Stimulated activated CD8-positive, alpha-beta memory T cell treated with anti-CD3 and anti-CD28 coated beads, Interleukin-7, amount 100 ng/mL, for 4 hours (primary cell): ENCODE results near the gene REM1.
A peak's percentile ranks its signal among the peaks of the same experiment; 100 is the strongest.
"Not testable (repeated sequence)": the region's sequence is repeated elsewhere in the genome, so short reads cannot be mapped to it uniquely, and the experiment has no call there.

ENCODE experiments used
- DNase-seq, 2 donors: peaks; one replicate each; pipeline ENCODE4 v3.0.0-alpha.2; 2020; ENCODE audit warnings: low read depth in 2 of 2

The REM1 gene

DNA sequence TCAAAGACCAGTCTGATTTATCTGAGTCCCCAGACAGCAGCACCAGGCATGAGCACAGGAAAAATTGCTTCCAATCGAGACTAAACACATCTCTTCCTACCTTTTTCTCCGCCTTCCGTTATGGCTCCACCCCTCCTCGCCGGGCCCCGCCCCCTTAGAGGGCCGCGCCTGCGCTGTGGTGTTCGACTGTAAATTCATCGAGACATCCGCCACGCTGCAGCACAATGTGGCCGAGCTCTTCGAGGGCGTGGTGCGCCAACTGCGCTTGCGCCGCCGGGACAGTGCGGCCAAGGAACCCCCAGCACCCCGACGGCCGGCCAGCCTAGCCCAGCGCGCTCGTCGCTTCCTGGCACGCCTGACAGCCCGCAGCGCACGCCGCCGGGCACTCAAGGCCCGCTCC is 8.9 kb downstream of the REM1 start:
- no peak for DNase-seq

DNA sequence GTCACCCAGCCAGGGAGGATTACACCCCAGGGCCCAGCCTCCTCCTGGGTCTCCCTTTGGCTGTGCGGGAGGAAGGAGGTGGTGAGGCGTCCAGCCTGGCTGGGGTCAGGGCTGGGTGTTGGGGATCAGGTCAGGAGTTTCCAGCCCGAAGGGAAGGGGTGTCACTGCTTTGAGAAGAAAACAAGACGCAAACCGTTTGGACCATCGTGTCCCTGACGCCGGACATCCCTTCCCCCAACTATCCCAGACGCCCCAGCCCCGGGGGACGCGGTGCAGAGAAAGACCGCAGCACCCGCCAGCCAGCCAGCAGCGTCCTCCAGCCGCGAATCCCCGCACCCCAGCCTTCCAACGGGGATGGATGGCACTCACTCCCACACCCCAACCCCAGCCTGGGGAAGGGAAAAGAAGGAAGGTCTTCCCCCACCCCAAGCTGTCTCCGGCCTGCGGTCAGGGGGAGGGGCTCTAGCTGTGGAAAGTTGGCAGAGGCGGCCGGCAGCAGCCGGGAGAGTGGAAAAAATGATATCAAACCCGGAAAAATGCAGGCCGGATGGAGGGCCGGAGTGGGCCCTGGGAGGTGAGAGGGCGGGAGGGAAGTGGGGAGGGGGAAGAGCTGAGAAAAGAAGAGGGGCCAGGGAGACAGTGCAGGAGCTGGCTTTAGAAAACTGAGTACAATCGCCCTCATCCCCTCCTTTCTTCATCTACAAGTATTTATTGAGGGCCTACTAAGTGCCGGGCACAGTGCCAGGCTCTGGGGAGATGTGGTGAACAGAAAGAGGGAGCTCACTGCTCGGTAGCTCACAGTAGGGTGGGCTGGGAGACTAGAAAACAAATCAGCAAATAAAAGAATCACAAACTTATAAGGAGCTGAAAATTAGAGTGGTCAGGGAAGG is 10.6 kb downstream of the REM1 start:
- DNase-seq: no peak

DNA sequence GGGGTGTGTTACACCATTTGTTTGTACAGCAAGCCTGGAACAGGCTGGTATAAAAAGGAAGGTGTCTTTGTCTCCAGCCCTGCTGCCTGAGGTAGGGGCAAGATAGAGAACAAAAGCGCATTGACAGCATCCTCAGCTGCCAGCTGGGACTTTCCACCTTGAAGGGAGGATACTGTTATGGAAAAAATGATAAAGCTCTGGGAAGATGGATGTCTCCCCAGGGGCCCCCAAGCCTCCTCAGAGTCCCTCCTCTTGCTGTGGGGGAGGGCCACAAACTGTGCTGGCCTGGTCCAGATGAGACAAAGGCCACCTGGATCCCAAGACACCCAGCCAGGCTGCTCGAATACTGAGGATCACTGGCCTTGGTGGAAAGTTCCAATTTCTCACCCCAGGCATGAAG is 13.0 kb downstream of the REM1 start:
- DNase-seq: no peak

DNA sequence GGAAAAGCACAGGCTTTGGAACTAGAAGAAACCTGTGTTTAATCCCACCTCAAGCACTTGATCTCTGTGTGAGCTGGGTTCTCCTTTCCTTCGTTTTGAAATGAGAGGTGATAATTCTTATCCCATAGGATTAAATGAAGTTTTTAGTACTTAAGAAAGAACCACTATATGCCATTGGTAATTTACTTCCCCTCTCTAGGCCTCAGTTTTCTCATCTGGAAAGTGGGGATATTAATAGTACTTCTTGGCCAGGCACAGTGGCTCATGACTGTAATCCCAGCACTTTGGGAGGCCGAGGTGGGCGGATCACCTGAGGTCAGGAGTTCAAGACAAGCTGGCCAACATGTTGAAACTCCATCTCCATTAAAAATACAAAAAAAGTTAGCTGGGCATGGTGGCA is 14.1 kb downstream of the REM1 start:
- DNase-seq: no peak

DNA sequence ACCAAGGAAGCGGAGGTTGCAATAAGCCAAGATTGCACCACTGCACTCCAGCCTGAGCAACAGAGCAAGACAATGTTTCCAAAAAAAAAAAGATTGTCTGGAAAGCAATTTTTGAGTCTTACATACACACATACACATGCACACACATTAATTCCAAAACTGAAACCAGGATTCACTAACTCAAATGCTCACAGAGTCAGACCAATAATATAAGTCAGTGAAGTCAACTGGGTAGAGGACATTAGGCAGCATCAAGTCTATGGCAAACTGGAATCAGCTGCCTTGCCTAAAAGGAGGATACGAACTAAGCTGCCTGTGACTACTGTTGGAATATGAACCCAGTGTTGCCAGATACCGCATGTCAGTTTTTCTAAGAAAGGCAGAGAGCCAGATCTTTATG is 15.7 kb downstream of the REM1 start:
- DNase-seq: no peak

DNA sequence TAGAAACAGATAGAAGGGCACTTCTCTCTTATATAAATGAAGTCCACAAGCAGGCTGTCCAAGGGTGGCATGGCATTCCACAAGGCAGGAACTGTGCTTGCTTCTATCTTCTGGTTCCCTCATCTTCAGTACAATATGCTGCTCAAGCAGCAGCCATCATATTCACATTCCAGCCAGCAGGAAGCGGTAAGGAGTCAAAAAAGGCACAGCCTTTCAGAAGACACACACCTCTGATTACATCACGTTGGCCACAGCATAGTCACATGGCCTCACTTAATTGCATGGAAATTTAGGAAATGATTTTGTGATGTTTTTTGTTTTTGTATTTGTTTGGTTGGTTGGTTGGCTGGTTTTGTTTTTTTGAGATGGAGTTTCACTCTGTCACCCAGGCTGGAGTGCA is 19.0 kb downstream of the REM1 start:
- DNase-seq: no peak

DNA sequence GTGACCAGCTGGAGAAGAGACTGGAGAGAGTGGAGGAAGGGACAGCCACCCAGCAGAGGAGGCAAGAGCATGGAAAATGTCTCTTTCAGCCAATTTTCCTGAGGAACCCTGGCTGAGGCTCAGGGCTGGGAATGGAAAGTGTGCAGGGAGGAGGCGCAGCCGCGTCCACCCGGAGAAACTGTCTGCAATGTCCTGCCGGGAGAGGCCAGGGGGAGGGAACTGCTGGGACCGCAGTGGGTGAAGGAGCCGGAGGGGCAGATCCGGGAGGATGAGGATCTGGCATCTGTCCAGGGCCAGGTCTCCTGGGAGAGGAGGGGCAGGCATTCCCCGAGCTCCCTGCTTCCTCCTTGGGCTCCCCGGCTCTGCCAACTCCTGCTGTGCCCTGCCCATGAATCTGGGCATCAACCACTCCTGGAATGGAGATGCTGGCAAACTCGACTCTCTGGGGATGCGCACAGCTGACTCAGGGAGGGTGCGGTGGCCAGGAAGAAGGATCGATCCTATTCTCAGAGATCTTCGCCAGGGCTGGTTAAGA is 21.7 kb downstream of the REM1 start:
- DNase-seq: no peak

DNA sequence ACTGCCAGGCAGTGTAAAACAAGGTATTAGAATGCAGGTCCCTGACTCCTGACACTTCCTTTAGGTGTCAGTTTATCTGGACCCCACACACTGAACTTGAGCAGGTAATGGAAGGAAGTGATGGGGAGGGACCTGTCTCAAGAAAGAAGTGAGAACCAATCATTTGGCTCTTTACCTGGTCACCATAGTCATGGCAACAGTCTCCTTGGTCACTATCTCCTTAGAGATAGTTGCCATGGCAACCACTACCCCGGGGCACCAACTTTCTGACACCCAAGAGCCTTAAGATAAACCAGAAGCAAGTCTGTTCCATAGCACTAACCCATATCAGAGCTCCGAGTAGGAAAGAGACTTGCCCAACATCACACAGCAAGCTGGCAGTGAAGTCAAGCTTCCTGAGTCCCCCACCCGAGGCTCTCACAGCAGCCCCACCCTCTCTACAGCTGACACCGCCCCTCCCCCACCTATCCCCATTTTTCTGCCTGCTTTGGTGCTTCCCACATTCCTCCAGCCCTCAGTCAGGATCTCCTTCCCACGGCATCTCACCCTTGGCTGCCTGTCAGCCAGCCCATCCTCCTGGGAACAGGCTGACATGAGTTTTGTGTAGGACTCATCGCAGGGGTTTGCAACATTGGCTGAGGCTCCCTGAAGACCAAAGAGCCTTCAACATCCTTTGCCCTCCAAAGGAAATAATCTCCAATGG is 22.9 kb downstream of the REM1 start:
- DNase-seq: no peak

DNA sequence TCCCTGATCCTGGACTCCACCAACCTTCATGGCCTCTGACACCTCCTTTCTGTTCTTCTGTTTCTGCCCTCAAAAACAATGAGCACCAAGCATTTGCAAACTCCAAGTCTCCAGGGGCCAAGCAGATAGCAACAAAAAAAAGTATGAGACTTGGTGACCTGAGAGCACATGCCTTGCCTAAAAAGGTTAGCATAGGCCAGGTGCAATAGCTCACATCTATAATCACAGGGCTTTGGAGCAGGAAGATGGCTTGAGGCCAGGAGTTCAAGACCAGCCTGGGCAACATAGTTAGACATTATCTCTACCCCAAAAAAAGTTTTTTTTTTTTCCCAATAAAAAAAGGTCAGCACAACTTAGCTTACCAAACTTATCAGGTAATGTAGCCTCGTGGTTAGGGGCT is 25.4 kb downstream of the REM1 start:
- no peak for DNase-seq

DNA sequence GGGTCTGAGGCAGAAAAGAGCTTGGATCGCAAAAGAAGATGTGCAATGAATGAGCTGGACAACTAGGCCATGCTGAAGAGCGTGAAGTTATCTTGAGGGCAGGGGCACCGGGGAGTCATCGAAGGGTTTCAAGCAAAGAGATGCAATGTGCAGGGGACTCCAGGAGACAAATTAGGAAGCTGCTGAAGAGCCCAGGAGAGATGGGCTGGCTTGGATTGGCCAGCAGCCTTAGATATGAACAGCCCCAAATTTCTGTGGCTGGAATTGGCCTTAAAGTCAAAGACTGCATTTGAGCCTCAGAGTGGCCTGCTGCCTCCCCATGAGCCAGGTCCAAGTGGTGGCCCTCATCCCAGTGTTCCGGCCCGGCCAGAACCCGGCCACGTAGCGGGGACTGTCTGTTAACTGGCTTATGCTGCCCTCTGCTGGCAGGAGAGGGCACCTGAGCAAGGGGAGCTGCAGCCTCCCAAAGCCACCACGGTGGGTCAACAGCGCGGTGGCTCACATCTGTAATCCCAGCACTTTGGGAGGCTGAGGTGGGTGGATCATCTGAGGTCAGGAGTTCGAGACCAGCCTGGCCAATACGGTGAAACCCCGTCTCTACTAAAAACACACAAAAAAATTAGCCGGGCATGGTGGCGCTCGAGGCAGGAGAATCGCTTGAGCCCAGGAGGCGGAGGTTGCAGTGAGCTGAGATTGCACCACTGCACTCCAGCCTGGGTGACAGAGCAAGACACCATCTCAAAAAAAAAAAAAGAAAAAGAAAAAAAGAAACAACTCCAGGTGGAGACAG is 28.0 kb downstream of the REM1 start:
- DNase-seq: peak; percentile 49 to 58

DNA sequence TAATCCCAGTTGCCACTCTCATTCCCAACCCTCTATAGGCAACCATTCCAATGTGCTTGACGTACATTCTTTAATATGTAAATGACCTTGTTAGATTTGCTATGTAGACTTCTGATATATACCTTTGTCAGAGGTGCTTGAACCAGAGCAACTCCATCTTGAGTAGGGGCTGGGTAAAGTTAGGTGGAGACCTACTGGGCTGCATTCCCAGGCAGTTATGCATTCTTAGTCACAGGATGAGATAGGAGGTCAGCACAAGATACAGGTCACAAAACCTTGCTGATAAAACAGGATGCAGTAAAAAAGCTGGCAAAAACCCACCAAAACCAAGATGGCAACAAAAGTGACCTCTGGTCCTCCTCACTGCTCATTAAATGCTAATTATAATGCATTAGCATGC is 30.8 kb downstream of the REM1 start:
- DNase-seq: no peak

DNA sequence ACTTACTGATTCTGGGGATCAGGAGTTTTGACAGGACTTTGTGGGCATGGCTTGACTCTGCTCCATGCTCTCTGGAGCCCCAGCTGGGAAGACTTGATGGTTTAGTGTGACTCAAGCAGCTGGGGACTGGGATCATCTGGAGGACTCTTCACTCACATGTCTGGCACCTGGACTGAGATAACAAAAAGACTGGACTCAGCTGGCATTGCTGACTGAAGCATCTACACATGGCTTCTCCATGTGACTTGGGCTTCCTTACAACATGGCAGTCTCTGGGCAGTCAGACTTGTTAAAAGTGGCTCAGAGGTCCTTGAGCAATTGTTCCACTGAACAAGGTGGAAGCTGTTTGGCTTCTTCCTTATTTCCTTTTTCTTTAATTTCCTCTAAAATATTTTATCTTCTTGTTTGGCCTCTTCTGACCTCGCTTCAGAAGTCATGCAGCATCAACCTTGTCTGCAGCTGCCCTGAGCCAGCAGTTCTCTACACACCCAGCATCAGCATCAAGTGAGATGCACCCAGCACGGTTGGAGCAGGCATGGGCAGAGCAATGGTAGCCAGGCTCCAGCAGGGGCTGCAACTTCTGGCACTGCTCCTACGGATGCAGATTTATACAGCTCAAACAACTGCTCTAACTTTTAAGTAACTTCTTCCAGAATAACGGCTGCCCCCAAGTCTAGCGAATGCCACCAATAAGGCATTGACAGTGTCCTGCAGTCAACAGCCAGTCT is 33.6 kb downstream of the REM1 start:
- DNase-seq: no peak

DNA sequence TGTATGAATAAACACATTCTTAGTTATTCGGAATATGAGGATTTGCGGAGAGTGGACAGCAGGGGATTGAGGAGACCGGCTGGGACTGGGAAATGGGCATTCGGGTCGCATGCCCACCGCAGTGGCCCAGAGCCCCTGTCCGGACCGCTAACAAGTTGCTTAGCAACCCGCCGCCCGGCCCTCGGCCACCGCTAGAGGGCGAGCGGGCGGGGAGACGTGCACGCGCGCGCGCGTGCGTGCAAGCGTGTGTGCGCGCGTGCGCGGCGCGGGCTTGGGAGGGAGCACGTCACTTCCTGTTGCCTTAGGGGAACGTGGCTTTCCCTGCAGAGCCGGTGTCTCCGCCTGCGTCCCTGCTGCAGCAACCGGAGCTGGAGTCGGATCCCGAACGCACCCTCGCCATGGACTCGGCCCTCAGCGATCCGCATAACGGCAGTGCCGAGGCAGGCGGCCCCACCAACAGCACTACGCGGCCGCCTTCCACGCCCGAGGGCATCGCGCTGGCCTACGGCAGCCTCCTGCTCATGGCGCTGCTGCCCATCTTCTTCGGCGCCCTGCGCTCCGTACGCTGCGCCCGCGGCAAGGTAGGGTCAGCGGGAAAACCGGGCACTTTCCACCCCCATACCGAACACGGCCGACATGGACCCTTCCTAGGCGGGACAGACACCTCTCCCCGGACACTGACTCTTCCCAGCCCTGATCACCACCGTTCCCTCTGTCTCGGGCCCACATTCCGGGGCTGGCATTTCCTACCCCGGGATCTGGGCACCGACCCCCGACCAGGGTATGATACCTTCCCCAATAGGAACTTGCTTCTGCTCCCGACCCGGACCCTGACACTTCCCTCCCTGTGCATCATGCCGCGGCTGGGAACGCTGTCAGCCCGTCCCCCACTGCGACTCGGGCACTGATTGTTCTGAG is 39.3 kb downstream of the REM1 start, which contains the start of gene HM13:
HM13 (plus strand) TSS at position 289 of the 918 bp plus-strand sequence; CDS start at position 399, 110 bp downstream.
- DNase-seq: peak; percentile 80 to 84

DNA sequence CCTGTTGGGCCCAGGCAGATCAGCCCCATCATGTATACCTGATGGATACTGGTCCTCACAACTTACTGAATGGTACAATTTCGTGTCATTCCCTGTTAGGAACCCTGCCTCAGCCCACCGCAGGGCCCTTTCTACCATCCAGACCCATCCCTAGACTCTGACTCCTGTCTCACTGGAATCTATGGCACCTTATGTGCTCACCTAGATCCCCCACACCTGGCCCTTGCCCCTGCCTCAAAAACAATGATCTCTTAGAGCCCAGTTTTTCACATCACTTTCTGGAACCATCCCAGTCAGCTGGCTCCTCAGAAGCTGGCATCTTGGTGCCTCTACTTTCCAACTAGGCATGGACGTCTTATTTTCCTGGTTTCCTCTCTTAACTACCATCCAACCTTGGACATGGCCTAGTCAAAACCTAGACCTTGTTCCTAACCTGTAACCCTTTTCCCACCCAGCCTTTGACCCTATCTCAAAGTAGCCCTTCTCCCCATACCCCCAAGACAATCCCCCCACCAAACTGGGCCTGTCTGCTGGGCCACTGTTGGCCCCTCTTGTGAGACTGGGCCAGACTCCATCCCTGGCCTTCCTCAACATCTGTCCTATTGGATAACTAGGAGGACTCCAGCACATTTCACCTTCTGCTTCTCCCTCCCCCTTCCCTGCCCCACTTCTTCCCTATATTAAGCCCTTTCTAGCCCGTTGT is 40.1 kb downstream of the REM1 start:
- no peak for DNase-seq

DNA sequence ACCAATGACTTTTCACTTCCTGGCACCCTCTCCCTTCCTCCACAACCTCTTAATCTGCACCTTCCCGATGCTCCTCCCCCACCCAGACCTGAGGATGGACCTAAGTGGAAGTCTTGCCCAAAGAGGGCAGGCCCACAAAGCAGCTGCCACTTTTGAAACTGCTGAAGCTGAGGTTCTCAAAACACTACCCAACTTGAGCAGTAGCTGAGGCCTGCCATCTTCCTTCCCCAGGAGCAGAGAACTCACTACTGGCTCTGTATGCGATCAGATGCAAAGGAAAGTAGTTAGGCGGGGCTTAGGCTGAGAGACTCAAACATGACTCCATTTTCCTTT is 40.7 kb downstream of the REM1 start:
- DNase-seq: no peak

DNA sequence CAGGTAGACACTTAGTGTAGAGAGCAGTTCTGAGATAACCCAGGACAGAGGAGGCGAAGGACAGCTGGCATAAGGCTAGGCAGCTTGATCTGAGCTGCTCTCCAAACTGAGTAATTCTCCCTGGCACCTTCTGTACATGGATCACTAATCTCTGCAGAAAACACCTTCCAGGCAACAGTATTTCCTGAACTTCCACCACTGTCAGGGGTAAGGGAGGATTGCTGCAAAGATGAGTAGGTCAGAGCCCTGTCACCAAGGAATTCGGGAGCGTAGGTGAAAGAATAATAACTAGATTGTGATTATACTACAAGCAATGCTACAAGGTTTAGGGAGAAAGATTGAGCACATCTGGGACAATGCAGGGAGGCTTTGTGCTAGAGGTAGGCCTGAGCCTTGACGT is 41.1 kb downstream of the REM1 start:
- no peak for DNase-seq

DNA sequence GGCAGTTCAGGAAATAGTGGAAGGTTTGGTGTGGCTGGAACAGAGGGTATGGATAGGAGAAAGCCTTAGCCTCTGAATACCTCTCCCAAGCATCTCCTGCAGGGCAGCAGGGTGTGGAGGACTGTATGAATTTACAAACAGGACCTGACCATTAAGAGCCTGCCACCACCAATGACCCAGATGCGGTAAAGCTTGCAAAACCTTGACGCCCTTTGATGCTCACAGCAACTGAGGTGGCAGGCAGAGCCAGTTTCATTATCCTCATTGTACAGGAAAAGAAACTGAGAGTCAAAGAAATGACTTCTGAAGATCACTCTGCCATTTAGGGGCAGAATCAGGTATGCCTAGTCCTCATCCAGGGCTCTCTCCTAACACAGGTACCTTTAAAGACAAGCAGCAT is 41.6 kb downstream of the REM1 start:
- no peak for DNase-seq

DNA sequence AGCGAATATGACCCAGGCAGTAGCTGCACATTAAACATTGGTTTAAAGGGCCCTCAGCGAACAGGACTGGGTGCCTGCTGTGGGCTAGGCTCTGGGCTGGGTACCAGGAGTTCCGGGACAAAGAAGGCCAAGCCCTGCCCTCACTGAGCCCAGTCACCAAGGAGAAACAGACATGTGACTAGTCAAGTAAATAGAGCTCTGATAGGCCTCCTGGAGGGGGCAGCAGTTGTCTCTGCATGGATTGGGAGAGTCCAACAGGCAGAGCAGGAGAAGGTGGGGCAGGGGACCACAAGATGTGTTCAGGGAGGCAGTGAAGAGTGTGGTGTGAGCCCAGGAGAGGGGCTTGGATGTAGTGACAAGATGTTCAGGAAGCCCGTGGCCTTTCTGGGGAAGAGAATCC is 42.3 kb downstream of the REM1 start:
- no peak for DNase-seq

DNA sequence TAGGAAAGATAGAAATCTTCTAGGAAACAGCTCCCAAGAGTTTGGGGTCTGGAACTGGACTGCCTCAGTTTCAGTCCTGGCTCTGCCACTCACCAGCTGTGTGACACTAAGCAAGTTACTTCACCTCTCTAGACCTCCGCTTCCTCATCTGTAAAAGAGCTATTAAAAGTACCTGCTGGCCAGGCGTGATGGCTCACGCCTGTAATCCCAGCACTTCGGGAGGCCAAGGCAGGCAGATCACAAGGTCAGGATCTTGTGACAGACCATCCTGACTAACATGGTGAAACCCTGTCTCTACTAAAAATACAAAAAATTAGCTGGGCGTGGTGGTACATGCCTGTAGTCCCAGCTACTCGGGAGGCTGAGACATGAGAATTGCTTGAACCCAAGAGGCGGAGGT is 46.2 kb downstream of the REM1 start:
- not testable (repeated sequence) for DNase-seq

DNA sequence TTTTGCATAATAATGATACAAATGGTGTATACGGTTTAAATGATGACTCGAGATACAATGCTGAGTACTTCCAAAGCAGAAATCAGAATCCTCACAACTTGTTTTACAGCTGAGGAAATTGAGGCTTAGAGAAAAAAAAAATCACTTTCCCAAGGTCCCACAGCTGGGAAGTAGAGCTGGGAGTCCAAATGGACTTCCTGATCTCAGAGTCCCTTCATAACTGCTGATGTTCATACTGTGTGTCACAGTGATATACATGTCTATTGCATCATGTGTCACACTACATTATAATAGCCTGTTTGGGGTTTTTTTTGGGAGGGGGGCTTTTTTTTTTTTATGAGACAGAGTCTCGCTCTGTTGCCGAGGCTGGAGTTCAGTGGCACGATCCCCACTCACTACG is 47.6 kb downstream of the REM1 start:
- no peak for DNase-seq
